A549 treated with GW870086 at 1 μM for 4 hours (cell line): ENCODE results near the gene TRPC1. TPM values are rescaled to one million over a fixed set of nuclear protein-coding genes. Genes with fewer than 3 reads are reported as not detected.

Experiments
- total RNA-seq: library from RNA; stranded (reverse); fragments of 200-300 nt; extraction: Qiagen RNA extraction; gene quantifications from 5 replicates; pipeline ENCODE4 v1.2.3, GENCODE V29; 2022; ENCODE audit warnings: low read depth

The TRPC1 gene
- total RNA-seq: 4.7 to 9.8 TPM (median 8.4 TPM) in 5 replicates

DNA sequence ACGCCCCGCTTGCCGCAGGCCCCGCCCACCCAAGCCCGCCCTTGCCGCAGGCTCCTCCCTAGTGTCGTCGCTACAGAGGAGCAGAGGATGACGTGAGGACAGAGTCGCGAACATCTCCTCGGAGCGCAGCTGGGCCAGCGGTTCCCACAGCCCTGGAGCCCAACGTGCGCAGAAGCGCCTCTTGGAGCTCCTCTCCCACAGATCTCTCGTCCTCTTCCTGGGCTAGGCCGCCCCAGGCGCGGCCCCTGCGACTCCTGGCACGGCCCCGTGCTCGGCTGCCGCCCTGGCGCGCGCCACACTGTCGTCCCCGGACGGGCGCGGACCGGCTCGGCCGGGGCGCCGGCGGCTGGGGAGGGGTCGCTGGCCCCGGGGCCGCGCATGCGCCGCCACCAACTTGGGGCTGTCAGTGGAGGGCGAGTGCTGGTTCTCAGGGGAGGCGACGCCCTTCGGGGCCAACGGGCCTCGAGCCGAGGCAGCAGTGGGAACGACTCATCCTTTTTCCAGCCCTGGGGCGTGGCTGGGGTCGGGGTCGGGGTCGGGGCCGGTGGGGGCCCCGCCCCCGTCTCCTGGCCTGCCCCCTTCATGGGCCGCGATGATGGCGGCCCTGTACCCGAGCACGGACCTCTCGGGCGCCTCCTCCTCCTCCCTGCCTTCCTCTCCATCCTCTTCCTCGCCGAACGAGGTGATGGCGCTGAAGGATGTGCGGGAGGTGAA, at the start of gene TRPC1:
Gene TRPC1, plus strand, starts transcription at position 67 of the 714 bp plus-strand sequence. Its CDS starts 526 bp downstream, at position 593.

Other genes with a start within 250 kb of the TRPC1 start
- gene ATR, start 145.3 kb upstream of the TRPC1 start, total RNA-seq: 9.6 to 14.3 TPM (median 13.6 TPM) in 5 replicates
- 9.1 to 13.0 TPM (median 12.0 TPM) in 5 replicates for gene PLS1, start 127.6 kb upstream of the TRPC1 start, total RNA-seq
- 28.4 to 34.4 TPM (median 29.1 TPM) in 5 replicates for gene PCOLCE2, start 165.0 kb downstream of the TRPC1 start, total RNA-seq
- 2.8 to 3.5 TPM (median 3.1 TPM) in 5 replicates for gene PAQR9, start 239.6 kb downstream of the TRPC1 start, total RNA-seq